EL (cell line): Measurements from ENCODE around the gene C14orf39.
A peak's percentile ranks its signal among the peaks of the same experiment; 100 is the strongest.

Experiments used
- DNase-seq: peaks from one replicate; pipeline ENCODE4 v3.0.0-alpha.2; 2016

C14orf39 gene, protein sequence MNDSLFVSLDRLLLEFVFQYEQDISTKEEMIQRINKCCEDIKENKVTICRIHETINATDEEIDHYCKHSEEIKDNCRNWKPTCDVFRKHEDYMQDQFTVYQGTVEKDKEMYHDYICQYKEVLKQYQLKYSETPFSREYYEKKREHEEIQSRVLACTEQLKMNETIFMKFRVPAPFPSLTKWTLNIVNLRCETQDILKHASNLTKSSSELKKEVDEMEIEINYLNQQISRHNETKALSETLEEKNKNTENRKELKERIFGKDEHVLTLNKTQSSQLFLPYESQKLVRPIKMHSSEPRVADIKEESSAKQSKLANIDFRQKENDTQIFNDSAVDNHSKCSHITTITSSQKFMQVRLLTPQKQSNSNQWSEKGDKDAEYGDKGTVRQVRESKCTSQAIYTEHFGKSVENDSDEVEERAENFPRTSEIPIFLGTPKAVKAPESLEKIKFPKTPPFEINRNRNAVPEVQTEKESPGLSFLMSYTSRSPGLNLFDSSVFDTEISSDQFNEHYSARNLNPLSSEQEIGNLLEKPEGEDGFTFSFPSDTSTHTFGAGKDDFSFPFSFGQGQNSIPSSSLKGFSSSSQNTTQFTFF

DNA sequence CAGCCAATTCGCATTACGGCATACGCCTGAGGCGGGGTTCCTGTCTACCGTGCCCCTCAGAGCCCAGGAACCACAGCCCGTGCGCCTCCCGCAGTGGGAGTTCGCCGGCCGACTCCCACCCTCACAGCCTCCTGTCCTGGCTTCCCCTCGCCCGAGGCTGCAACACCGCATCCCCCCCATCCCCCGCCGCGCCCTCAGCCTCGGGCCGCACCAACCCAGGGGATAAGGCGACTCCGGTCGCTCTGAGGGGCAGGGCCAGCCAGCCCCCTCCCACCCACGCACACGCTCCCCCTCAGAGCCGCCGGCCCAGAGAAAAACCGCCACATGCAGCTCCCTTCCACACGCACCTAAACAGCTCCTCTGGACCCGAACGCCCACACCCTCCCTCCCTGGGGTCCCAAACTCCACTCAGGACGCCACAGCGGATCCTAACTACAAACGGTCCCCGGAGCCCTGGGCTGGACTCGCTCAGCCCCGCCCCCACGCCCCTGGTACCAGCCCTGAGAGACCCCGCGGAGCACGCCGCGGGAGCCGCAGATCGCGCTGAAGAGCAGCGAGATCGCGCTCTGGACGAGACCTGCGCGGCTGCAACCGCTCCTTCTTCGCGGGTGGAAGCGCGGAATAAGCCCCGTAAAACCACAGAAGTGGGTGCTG is at the start of gene C14orf39:
C14orf39 (minus strand) TSS at position 466 of the 654 bp plus-strand sequence. CDS start 985 bp downstream, outside the sequence.
- DNase-seq: peak; percentile 11

DNA sequence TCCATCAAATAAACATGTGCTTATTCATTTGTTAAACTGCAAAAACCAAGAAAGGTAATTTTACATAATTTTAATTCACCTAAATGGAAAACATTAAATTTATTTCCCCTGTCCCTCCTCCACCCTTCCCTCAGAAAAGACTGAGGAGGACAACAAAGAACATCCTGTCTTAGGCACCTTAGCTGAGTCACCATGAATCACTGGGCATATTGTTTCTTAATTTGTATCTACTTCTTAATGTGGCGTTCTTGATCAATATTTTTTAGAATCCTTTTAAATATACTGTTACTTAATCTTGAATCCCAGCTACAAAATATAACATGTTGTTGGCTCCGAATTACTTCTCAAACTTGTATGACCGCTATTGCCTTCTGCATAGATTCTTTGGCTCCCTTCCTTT is 46.6 kb upstream of the C14orf39 start:
- DNase-seq: no peak

DNA sequence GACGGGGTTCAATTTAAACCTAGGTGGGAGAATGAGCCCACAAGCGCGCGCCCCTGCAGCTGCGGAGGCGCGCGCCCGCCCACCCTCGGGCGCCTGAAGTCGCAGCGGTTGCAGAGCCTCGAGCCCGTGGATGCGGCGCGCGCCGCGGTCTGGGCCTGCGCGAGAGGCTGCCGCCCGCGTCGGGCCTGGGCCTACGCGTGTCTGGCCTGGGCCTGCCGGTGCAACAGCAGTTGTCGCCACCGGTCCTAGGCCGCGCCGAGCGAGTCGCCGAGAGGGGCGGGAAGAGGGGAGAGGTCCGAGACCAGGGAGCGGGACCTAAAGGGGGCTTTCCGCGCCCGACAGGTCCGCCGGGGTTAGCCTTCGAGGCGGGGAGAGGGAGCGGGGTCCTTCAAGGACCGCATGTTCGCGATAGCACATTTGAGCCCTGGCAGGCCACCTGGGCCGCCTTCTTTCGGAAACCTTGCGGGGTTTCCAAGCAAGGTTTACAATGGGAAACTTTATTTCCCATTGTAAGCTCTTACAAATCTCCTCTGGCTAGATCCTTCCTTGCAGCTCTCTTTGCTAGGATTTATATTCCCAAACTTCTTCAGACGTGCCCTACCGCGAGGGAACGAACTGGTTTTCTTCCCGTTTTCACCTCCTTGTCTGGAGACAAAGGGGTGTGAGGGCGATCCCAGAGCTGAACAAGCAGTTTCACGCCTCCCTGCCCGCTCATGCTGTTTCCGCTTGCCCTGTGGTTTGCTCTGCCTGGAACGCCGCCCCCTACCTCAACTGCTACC is 29.8 kb upstream of the C14orf39 start:
- DNase-seq: no peak

- peak; percentile 16 for DNase-seq
Observed at GRCh38 chr14:60514741-60515491, 29.1 kb upstream of the C14orf39 start.

DNA sequence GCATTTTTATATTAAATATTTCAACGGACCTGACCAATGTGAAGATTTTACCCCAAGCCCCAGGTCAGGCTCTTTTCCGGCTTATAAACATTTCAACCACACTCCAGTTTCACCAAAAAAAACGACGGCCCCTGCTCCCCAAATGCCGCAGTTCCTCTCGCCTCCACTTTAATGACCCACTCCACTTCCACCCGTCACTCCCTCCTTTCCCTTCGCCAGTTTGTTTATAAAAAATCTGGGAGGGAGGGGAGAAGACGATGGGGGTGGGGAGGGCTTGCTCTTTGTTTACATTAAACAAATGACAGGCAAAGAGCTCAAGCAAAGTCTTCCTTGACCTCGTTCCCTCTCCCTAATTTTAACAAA is 28.5 kb upstream of the C14orf39 start:
- DNase-seq: no peak

- no peak for DNase-seq
Observed at GRCh38 chr14:60512973-60513571, 27.2 kb upstream of the C14orf39 start.

- no peak for DNase-seq
Observed at GRCh38 chr14:60512126-60512525, 26.3 kb upstream of the C14orf39 start.

DNA sequence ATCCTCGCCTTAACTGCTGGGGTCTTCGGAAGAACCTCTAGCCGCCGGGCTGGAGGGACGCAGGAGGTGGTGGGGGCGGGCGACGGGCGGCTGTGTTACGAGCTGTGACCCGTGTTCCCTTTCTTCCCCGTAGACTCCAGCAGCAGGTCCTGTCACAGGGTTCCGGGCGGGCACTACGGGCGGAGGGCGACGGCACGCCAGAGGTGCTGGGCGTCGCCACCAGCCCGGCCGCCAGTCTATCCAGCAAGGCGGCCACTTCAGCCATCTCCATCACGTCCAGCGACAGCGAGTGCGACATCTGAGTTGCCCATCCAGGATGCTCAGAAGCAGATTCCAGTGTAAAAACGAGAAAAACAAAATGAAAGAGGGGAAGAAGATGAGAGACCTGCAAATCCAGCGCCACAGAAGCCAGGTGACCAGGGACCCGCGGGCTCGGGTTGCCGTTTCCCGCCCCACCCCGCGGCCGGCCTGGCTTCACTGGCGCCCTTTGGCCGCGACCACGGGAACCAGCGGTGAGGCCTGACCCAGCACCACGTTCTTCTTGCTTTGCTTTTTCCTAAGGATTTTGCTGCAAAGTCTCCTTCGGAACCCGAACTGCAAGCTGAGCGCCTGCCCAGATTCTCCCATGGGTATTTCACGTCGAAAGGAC is 25.2 kb upstream of the C14orf39 start:
- DNase-seq: no peak

DNA sequence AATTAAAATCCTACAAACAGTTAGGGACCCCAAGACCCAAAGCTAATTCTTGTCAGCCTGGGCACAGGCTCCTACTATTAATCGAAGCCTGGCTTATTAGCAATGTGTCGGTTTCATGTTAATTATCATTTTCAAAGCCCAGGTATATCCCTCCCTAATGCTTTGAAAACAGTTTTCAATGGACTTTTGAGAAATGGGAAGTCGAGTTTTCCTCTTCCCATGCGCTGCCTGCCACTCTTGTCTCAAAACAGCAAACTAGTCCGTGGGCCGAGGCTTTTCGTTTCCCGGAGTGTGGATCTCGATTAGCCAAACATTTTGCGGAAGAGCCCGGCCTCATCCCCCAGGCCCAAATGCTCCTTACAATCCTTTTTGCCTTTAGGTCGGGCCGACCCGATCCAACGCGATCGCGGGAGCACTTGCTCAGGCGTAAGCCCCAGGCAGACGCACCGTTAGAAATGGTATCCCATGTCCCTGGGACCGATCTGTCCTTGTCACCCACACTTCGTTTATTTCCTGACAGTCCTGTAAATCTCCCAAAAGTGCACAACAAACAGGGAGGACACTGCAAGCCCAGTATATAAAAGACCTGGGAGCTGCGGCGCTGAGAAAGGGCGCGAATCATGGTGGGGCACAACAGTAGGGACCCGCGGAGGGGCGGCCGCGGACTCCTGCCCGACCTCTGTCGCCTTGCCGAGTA is 24.5 kb upstream of the C14orf39 start:
- no peak for DNase-seq

GRCh38 chr14:60509438-60510253 is 23.8 kb upstream of the C14orf39 start:
- DNase-seq: no peak

DNA sequence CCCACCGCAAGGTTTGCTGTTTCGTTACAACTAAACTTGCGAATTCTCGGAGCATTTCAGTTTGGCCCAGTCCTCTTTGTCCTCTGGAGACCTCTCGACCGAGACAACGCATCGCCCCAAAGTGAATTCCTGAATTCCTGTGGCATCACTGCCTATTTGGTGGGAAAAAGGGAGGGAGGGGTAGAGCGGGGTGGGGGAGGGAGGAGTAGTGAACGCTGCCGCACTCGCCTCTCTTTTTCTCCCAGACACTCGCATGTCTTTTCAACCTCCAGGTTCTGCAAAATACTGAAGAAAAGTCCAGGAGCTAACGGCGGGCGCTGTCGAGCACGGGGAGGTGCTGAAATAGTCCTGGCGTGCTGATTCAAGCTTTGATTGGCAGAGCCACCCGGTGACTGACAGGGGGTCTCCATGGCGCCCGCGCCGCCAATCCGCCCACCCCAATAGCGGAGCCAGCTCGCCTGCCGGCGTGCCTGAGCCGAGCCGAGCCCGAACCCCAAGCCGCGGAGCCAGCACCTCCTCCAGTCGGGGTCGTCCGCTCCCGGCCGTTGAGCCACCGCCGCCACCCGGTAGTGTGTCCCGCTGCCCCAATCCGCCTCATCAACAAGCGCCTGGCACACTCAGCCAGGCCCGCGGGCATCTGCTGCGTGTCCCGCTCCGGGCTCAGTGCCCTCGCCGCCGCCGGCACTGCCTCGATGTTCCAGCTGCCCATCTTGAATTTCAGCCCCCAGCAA is 23.0 kb upstream of the C14orf39 start, which contains the start of gene SIX6:
SIX6 (plus strand) TSS at position 440 of the 731 bp plus-strand sequence; CDS start at position 693, 253 bp downstream.
- DNase-seq: no peak

DNA sequence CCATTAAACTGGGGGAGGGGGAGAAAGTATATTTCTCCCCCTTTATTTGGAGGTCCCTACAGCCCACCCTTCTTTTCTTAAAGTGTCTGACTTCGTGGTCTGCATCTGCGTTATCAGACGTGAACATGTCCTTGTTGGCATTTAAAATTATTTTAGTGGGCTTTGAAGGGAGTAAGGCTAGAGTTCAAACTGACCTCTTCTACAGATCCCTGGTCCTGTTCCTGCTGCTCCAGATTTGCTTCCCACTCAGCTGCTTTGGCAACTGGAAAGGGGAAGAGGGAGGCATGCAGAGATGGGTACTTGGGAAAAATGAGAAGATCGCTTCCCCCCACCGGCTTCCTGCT is 22.5 kb upstream of the C14orf39 start:
- DNase-seq: no peak

- DNase-seq: no peak
Observed at GRCh38 chr14:60506985-60507829, 21.3 kb upstream of the C14orf39 start.

DNA sequence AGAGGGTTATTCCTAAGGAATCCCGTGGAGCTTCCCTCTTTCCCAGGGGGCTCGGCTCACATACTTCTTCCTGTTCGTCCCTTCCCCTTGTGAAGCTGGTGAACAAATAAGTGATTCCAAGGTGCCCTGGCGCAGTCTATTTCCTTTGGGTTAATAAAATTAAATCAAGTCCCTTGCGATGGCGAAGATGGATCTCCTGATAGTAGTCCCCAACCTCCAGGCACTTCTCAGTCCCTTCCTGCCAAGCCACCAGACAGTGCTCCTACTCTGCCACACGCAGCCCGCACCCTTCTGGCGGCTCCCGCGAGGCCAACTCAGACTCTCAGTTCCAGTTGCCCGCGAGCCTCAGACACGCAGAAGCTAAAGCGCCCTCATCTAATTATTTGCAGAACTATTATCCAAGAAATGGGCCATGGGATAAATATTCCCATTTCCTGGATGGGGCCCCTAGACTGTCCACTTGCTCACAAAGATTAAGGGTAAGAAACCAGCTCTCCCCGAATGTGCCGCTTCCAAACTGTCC is 20.7 kb upstream of the C14orf39 start:
- no peak for DNase-seq

DNA sequence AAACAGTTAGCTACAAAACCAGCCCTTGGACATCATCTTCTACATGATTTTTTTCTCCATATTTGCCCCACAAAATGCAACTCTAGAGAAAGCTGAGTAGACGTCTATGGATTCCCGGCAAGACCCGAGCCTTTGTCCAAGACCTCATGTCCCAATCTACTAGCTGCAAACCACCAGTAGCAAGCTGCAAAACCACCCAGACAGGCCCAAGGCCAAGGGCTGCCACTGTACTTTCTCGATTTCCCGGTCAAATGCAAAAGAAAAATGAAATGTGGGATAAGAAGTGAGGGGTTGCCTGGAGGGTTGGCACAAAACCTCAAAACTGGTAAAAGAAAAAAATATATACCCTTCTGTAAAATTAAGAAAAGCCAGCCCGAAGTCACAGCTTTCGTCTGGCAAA is 20.1 kb upstream of the C14orf39 start:
- DNase-seq: no peak

DNA sequence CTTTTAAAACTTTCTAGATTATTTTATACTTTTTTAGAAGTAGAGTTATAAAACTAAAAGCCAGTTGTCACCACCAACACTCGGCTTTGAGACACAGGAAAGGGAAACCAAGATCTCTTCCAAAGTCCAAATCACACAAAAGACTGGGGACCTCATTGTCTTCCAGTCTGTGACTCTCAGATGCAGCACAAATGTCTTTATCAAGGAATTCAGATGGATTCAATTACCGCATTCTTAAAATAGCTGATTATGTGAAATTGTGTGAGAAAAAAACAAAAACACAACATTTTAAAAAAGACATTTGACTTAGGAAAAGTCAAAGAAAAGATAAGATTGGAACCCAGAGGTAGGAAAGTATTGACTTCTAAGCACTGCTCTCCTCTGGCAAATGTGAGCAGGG is 19.6 kb upstream of the C14orf39 start:
- no peak for DNase-seq

GRCh38 chr14:60502541-60502940 is 16.7 kb upstream of the C14orf39 start:
- no peak for DNase-seq

- no peak for DNase-seq
Observed at GRCh38 chr14:60495946-60496345, 10.1 kb upstream of the C14orf39 start.
